SIG-M5 treated with dmso at 0.1 percent for 504 hours (cell line): Measurements from ENCODE around the gene LMTK3.
A peak's percentile ranks its signal among the peaks of the same experiment; 100 is the strongest.

Experiments used
- DNase-seq: peaks from one replicate; lab custom pipeline; 2025; ENCODE audit not compliant: unreplicated experiment; lab: John Stamatoyannopoulos, UW

The LMTK3 gene

DNA sequence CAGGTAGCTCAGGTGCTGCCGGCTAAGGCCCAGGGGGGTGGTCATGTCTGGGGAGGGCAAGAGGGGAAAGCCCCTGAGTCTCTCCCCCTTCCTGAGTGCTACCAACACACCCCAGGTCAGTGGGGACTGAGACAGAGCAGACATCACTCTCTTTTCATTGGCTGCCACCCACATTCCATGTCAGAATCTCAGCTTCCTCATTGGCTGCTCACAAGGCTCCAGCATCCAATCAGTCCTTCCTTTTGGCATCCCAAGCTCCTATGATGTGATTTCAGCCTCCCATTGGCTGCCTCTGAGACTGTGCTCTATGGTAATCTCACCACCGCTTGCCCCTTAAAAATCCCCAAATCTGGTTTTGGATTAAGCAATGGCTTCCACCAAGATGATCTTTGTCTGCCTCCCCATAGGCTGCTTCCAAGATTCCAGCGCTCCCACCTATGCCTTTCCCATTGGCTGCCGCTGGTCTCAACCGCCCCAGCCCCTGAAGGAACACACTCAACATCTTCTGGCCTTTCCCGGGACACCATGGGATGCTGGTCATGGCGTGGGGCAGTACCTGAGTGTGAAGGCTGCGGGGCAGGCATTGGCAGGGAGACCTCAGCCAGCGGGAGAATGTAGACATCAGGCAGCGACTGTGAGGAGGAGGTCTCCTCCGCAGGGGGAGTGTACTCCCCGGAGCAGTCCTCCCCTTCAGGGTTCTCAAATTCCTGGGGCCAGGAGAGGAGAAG is 2.0 kb downstream of the LMTK3 start:
- no peak for DNase-seq

DNA sequence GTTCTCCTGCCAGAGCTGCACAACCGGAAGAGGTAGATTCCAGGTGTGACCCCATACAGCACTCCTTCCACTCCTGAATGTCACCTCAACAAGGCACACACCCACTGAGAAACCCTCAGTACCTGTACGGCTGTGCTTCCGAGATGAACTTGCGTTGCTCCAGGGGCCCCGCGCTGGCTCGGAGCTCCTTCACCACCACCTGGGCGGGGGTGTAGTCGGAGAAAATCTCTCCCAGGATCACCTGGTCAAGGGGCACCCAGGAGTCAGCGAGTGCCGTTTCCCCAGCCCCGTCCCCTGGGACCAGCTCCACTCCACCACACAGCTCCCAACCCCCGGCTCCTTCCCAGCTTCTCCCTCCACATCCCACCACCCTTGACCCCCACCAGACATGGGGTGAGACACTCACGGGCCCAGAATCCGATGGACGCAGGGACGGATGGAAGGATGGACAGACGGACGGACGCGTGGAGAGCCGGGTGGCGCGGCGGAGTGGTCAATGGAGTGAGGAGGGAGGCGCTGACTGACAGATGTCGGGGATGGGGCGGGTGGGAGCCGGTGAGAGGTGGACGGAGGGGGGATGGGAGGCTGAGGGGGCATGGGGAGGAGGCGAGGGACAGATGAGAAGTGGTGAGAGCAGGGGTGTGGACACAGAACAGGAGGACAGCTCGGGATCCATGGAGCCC is 2.8 kb downstream of the LMTK3 start:
- no peak for DNase-seq

GRCh38 chr19:48507911-48508439 is 3.7 kb downstream of the LMTK3 start:
- no peak for DNase-seq

GRCh38 chr19:48506138-48506733 is 5.4 kb downstream of the LMTK3 start:
- peak; percentile 76 for DNase-seq

- no peak for DNase-seq
Measured at GRCh38 chr19:48502350-48503018, 9.2 kb downstream of the LMTK3 start.

DNA sequence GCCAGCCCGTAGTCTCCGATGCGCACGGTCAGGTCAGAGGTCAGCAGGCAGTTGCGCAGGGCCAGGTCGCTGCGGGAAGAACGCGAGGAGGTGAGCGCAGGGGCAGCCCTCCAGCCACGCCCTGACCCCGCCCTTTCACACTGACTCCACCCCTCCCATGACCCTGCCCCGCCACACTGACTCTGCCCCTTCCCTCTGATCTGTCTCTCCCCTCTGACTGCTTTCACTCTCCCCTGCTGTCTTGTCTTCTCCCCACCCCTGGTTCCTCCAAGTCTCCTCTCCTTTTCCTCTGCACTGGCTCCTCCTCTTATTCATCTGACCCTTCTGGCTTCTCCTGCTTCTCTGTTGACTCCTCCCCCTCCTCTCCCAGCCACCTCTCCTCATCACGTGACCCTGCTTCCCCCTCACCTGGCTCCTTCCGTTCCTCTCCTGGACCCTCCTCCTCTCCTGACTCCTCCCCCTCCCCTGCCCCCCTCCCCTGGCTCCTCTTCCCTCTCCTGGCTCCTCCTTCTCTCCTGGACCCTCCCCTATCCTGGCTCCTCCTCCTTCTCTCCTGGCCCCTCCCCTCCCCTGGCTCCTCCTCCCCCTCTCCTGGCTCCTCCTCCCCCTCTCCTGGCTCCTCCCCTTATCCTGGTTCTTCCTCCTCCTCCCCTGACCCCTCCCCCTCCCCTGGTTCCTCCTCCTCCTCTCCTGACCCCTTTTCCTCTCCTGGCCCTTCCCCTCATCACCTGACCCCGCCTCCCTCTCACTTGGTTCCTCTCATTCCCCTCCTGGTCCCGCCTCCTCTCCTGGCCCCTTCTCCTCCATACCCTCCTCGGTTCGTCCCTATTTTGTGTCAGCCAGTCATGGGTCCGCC is 9.9 kb downstream of the LMTK3 start:
- peak; percentile 94 for DNase-seq

- DNase-seq, result no peak
Measured at GRCh38 chr19:48500830-48501493, 10.7 kb downstream of the LMTK3 start.

DNA sequence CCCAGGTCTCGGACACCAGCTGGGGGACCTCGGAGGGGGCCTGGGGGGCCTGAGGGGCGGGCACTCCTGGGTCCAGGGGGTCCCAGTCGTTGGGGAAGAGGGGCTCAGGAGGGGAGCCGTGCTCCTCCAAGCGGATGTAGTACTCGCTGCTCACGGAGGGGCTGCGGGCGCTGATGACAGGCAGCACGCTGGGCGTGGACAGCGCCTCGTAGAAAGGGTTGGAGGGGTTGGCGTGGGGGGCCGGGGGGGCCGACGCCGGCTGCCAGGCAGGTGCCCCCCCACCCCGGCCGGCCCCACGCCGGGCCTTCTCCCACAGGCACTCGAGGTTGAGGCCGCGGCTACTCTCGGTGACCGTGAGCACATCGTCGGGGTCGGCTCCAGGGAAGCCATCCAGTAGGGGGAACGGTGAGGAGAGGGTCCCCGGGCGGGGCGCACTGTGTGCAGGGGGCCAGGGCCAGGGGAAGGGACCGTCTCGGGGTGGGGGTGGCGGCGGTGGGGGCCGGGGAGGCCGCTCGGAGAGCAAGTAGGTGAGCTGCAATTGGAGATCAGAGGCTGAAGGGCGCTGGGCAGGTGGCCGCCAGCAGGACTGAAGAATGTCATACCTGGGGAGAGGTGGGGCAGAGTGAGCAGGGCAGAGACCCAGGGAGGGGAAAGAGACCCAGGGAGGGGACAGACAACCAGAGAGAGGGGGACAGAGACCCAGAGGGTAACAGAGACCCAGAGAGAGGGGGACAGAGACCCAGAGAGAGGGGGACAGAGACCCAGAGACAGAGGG is 12.1 kb downstream of the LMTK3 start:
- no peak for DNase-seq

DNA sequence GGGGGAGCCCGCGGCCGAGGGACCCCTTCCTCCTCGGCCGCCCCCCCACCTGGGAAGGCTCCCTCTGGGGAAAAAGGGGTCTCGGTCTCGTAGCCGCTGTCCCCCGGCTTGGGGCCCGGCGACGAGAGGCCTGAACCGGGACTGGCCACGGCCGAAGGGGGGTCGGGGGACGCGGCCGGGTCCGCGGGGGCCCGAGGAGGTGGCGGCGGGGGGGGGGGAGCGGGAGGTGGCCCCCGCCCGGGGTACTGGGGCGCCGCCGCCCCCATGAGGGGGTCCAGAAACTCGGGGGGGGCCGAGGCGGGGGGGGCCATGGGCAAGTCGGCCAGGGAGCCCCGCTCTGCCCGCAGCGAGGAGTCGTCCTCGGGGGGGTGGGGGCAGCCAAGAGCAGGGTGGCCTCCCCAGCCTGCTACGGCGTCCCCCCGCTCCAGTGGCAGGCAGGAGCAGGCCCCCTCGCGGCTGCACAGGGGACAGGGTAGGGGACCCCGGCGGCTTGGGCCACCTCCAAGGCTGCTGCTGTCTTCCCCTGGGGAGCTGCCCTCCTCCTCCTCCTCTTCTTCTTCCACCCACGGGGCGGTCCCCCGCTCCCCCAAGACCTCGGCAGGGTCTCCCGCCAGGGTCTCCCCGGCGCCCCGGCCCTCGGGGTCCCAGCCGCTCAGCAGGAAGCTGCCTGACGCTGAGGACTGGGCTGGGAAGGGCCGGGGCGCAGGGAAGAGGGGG is 12.9 kb downstream of the LMTK3 start:
- DNase-seq, result no peak

- DNase-seq, result no peak
Measured at GRCh38 chr19:48497728-48498594, 13.7 kb downstream of the LMTK3 start.

GRCh38 chr19:48496959-48497727 is 14.5 kb downstream of the LMTK3 start:
- no peak for DNase-seq

- no peak for DNase-seq
Measured at GRCh38 chr19:48495396-48495795, 16.2 kb downstream of the LMTK3 start.

DNA sequence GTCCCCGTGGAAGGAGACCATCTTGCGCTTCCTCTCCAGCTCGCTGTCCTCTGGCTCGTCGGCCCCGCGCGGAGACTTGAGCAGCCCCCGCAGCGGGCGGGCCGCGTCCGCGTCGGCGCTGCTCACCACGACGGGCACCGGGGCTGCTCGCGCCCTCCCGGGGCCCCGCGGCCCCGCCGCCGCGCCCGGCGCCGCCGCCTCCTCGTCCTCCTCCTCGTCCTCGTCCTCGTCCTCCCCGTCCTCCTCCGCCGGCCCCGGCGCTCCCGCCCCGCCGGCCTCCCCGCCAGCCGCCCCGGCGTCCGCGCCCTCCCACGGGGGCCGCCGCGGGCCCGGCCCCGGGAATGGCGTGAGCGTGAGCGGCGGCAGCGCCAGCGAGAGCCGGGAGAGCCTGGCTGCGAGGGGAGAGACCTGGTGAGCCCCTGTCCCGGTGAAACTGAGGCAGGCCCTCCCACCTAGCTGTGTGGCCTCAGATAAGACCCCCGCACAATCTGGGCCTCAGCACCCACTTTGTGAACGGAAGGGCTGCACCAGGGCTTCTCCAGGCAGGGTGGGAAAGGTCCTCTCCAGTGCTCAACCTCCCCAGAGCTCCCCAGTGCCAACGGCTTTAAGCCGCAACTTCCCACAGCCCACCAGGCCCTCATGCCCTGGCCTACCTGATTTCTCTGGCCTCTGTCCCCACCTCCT is 17.8 kb downstream of the LMTK3 start:
- DNase-seq, result no peak

- peak; percentile 96 for DNase-seq
Measured at GRCh38 chr19:48492925-48493717, 18.5 kb downstream of the LMTK3 start.

- DNase-seq, result no peak
Measured at GRCh38 chr19:48491793-48492123, 19.9 kb downstream of the LMTK3 start.
